Measurements from ENCODE around the gene HRAS.

DNA sequence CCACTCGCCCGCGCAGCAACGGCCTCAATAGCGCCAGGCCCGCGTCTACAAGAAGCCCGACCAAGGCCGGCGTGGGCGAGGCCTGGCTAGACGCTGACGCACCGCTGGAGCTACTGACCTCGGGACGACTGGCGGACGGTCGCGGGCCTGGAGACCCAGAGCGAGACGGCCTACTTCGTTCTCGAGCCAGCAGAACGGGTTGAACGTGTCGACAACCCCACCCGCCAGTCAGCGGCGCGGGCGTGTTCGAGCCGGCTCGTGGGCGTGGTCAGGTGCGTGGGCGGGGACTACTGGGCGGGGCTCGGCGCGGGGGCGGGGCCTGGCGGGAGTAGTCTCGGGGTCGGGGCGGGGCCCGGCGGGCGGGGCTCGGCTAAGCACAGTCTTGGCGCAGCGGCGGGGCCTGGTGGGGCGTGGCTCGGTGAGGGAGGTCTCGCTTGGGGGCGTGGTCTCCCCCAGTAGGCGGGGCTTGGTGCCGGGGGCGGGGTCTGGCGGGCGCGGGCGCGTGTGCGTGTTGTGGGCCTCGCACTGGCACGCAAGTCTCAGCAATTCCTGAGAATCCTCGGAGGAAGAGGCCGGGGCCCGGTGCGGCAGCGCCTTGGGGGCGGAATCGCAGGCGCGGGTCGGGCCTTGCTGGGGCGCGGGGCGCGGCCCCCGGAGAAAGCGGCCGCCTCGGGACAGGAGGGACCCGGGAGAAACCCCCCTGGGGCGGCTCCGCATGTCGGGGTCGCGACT is 28.2 kb downstream of the HRAS start, which contains the start of gene RNH1:
- no peak for TF ChIP-seq RFX5 (IDR thresholded peaks at IDR 0.05; ENCODE audit: low read length)
- TF ChIP-seq, protein P1, sequence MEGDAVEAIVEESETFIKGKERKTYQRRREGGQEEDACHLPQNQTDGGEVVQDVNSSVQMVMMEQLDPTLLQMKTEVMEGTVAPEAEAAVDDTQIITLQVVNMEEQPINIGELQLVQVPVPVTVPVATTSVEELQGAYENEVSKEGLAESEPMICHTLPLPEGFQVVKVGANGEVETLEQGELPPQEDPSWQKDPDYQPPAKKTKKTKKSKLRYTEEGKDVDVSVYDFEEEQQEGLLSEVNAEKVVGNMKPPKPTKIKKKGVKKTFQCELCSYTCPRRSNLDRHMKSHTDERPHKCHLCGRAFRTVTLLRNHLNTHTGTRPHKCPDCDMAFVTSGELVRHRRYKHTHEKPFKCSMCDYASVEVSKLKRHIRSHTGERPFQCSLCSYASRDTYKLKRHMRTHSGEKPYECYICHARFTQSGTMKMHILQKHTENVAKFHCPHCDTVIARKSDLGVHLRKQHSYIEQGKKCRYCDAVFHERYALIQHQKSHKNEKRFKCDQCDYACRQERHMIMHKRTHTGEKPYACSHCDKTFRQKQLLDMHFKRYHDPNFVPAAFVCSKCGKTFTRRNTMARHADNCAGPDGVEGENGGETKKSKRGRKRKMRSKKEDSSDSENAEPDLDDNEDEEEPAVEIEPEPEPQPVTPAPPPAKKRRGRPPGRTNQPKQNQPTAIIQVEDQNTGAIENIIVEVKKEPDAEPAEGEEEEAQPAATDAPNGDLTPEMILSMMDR (IDR thresholded peaks at IDR 0.05): no peak
- TF ChIP-seq SIN3A (IDR thresholded peaks at IDR 0.05; ENCODE audit: borderline replicate concordance, low read depth, low read length): no peak
- TF ChIP-seq EP300 (IDR thresholded peaks at IDR 0.05; ENCODE audit: borderline replicate concordance in 1 of 2, low read depth in 1 of 2, low read length in 1 of 2): no peak
- peak; percentile 26; the same call in 1 of the 2 replicates for TF ChIP-seq NRF1 (IDR thresholded peaks at IDR 0.05; ENCODE audit: low read depth, low read length)
- peak; percentile 15; the same call in 1 of the 2 replicates for TF ChIP-seq POLR2AphosphoS5 (IDR thresholded peaks at IDR 0.05; ENCODE audit: low read depth, low read length)
- no peak for TF ChIP-seq EZH2phosphoT487 (IDR thresholded peaks at IDR 0.05; ENCODE audit: borderline replicate concordance, low read depth)
- TF ChIP-seq, protein P2, sequence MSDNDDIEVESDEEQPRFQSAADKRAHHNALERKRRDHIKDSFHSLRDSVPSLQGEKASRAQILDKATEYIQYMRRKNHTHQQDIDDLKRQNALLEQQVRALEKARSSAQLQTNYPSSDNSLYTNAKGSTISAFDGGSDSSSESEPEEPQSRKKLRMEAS (IDR thresholded peaks at IDR 0.05; ENCODE audit: low read depth): peak; percentile 74
